LNCAP (cell line): ENCODE results near the gene CCND2.

ENCODE experiments used
- TF ChIP-seq, protein P1 (sequence below): fragments of 450-650 bp; IDR thresholded peaks from 2 replicates; pipeline ENCODE4 v1.5.1; 2017; ENCODE audit warnings: mild to moderate bottlenecking

CCND2 gene

DNA sequence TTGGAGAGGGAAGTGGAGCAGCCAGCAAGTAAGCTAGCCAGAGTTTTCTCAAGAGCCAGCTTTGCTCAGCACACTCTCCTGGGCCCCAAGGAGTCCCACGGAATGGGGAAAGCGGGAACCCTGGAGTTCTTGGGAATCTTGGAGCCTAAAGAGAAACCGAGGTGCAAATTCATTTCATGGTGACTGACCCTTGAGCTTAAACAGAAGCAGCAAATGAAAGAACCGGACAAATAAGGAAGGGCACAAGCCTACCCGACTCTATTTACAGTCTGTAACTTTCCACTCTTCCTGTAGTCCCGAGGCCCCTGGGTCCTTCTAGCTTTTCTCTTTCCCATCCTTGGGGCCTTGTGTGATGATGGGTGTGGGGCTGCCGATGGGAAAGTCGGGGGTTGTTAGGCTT, 29.3 kb downstream of the CCND2 start:
- TF ChIP-seq, protein P1, sequence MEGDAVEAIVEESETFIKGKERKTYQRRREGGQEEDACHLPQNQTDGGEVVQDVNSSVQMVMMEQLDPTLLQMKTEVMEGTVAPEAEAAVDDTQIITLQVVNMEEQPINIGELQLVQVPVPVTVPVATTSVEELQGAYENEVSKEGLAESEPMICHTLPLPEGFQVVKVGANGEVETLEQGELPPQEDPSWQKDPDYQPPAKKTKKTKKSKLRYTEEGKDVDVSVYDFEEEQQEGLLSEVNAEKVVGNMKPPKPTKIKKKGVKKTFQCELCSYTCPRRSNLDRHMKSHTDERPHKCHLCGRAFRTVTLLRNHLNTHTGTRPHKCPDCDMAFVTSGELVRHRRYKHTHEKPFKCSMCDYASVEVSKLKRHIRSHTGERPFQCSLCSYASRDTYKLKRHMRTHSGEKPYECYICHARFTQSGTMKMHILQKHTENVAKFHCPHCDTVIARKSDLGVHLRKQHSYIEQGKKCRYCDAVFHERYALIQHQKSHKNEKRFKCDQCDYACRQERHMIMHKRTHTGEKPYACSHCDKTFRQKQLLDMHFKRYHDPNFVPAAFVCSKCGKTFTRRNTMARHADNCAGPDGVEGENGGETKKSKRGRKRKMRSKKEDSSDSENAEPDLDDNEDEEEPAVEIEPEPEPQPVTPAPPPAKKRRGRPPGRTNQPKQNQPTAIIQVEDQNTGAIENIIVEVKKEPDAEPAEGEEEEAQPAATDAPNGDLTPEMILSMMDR = no peak

DNA sequence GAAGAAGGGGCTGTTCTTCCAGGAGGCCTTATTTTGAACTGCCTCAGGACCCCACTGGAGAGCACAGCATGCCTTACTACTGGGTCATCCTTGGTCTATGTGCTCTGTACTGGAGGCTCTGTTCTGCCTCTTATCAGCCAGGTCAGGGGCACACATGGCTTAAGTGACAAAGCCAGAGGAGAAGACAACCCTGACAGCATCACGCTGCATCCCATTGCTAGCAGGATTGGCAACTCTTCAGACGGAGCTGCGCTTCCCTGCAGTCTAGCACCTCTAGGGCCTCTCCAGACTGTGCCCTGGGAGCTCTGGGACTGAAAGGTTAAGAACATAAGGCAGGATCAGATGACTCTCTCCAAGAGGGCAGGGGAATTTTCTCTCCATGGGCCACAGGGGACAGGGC, 30.2 kb downstream of the CCND2 start:
- TF ChIP-seq, protein P1 = no peak

DNA sequence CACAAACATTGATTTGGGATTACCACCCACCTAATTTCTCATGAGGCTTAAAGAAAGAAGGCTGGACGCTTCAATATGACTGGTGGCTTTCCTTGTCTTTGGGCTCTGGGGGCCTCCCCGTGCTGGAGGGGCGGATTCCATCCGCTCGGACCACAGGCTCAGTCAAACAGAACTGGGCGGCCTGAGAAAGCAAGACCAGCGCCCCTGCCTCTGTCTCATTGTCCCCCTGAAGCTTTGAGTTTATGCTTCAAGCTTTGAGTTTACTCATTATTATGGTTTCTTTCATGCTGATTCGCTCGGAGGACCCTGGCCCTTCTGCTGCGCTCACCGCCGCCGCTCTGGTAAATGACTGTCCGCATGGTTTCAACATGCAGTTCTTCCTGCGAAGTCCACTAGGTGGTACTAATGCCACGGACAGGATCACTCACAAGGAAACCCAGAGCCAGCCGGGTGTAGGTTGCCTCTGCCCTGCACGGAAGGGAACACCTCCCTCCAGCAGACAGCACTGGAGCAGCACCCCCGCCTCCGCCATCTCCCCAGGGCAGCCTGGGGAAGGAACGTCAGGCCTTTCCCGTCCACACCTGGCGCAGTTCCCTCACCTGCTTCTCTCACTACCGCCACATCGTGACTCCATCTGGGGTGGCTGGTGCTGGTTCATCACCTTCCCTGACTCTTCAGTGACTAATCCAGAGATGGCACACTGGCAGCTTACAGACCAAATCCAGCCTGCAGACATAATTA, 34.2 kb downstream of the CCND2 start:
- TF ChIP-seq, protein P1 = peak; percentile 74

DNA sequence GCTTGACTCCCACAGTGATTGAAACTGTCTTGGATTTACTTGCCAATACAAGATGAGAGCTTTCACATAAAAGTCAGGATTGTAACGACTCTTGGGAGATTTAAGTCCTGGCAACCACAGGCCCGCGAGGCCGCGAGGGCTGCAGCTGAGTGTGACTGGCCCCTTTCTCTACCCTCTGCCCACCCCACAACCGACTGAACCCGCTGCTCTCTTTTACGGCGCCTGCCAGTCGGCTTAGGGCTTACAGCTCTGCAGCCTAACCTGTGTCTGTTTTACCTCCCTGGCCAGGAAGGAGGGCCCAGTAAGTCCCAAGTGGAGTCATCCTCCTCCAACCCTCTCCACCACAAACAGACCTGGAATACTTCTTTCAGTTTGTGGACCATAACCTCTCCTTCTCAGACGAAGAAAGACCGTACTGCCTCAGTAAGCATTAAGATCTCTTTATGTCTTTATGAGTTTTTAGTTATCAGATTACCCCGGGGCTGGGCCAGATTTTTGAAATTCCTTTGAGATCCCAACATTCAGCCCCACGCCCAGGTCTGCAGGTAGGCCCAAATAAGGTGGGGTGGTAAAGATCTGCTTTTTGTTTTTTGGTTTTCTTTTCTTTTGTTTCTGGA, 34.9 kb downstream of the CCND2 start:
- TF ChIP-seq, protein P1 = no peak

DNA sequence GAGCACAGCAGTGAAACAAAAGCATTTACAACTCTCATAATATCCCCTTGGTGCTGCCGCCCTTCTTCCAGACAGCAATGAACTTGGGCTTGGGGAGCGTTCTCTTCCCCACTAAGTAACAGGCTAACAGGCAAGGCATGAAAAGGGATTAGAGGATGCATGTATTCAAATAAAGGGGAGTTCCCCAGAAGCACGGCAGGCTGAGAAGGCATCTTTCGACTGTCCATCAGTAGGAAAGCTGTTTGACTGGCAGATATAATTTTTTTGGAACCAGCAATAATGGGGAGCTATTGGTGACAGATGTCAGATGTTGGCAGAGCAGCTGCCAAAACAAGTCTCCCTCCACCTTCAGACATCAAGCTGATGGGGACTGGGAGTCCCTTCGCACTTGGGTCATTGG, 38.2 kb downstream of the CCND2 start:
- TF ChIP-seq, protein P1 = no peak

DNA sequence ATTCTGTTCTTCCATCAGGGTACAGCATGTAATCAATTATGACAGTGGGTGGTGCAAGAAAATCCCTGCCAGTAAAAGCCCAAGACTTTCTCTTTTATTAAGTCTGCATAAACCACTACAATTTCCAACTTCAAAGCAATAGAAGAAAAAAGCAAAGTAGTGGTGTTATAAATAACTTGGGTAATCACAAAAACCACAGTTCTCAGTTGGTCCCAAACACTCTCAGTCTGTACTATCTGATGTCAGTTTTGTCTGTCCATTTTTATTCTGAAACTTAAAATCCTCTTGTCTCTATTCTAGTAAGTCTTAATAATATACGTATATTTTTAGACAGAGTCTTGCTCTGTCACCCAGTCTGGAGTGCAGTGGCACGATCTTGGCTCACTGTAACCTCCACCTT, 38.7 kb downstream of the CCND2 start:
- TF ChIP-seq, protein P1 = no peak

DNA sequence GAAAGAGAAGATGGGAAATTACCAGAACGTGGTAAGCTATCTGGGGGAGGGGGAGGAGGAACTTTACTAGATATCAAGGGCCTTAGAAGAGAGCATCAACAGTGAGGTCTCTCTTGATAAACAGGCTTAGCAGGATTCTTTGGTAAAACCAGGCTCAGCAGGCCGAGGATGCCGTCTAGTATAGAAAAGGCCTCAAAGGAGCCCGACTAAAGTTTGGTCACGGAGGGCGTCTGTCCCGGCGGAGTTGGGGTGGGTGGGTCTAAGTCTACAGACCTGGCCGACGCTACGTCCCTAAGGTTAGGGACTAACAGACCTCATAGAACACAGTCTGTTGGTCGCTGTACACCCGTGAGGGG, 46.9 kb downstream of the CCND2 start:
- TF ChIP-seq, protein P1 = no peak
